GM21423 (cell line): ENCODE results near the gene ESYT2.
"Not testable (repeated sequence)": the region's sequence is repeated elsewhere in the genome, so short reads cannot be mapped to it uniquely, and the experiment has no call there.

Experiments
- ATAC-seq: cut with Tn5 transposase; IDR thresholded peaks from one replicate; pipeline ENCODE4 v1.9.1; 2021; ENCODE audit warnings: mild to moderate bottlenecking, moderate library complexity; ENCODE audit not compliant: unreplicated experiment

The ESYT2 gene, protein sequence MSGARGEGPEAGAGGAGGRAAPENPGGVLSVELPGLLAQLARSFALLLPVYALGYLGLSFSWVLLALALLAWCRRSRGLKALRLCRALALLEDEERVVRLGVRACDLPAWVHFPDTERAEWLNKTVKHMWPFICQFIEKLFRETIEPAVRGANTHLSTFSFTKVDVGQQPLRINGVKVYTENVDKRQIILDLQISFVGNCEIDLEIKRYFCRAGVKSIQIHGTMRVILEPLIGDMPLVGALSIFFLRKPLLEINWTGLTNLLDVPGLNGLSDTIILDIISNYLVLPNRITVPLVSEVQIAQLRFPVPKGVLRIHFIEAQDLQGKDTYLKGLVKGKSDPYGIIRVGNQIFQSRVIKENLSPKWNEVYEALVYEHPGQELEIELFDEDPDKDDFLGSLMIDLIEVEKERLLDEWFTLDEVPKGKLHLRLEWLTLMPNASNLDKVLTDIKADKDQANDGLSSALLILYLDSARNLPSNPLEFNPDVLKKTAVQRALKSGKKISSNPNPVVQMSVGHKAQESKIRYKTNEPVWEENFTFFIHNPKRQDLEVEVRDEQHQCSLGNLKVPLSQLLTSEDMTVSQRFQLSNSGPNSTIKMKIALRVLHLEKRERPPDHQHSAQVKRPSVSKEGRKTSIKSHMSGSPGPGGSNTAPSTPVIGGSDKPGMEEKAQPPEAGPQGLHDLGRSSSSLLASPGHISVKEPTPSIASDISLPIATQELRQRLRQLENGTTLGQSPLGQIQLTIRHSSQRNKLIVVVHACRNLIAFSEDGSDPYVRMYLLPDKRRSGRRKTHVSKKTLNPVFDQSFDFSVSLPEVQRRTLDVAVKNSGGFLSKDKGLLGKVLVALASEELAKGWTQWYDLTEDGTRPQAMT

DNA sequence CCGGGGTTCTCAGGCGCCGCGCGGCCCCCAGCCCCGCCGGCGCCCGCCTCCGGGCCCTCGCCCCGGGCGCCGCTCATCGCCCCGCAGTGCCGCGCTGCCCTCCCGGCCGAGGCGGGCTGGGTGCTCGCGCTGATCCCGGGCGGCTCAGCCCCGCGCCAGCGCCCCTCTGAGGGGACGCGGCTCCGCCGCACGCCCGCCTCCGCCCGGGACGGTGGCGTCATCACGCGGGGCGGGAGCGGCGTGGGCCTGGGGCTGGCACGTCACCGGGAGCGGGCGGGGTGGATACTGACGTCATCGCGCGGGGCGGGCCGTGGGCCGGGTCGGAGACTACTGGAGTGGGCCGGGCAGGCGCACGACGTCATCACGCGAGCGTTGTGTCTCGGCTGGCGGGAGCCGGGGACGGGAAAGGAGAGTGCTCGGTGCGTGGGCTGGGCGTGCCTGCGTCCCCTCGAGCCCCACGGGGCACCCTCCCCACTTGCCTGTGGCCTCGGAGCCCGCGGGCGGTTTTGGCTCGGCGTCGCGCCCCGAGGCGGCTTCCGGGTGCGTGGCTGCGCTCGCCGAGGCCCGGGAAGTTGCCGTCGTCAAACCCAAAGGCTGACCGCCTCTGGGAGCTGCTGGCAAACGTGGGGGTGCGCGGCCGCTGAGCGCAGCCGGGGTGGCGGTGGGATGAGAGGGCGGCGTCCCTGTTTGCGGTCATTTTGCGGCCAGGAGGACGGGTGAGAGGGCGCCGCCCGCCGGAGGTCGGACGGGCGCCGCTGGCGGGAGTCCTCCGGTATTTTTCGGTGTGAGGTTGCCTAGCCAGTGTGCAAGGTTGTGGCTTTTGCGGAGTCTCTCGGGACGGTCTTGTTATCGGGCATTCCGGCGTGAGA, at the start of gene ESYT2:
Gene ESYT2, minus strand, starts transcription at position 168 of the 869 bp plus-strand sequence. Its CDS starts 91 bp downstream, at position 77.
- peak; percentile 86 for ATAC-seq

DNA sequence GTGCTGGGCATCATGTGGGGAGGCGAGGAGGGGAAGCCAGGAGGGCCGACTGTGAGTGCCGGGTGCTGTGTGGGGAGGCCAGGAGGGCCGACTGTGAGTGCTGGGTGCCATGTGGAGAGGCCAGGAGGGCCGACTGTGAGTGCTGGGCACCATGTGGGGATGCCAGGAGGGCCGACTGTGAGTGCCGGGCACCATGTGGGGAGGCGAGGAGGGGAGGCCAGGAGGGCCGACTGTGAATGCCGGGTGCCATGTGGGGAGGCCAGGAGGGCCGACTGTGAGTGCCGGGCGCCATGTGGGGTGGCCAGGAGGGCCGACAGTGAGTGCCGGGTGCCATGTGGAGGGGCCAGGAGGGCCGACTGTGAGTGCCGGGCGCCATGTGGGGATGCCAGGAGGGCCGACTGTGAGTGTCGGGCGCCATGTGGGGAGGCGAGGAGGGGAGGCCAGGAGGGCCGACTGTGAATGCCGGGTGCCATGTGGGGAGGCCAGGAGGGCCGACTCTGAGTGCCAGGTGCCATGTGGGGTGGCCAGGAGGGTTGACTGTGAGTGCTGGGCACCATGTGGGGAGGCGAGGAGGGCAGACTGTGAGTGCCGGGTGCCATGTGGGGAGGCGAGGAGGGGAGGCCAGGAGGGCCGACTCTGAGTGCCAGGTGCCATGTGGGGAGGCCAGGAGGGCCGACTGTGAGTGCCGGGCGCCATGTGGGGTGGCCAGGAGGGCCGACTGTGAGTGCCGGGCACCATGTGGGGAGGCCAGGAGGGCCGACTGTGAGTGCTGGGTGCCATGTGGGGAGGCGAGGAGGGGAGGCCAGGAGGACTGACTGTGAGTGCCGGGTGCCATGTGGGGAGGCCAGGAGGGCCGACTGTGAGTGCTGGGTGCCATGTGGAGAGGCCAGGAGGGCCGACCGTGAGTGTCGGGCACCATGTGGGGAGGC, 49.1 kb upstream of the ESYT2 start:
- ATAC-seq, result not testable (repeated sequence)

DNA sequence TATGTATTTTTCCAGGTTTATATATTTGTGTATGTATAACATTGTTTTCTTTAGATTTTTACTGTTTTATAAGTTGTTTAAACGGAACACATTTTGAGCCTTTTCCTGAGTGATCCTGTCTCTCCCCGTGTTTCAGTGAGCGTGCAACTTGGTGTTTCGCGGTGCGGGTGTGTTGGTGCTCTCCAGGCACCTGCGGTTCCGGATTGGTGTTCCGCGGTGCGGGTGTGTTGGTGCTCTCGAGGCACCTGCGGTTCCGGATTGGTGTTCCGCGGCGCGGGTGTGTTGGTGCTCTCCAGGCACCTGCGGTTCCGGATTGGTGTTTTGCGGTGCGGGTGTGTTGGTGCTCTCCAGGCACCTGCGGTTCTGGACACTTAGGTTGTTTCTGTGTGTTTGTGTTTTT, 47.7 kb upstream of the ESYT2 start:
- ATAC-seq, result no peak

DNA sequence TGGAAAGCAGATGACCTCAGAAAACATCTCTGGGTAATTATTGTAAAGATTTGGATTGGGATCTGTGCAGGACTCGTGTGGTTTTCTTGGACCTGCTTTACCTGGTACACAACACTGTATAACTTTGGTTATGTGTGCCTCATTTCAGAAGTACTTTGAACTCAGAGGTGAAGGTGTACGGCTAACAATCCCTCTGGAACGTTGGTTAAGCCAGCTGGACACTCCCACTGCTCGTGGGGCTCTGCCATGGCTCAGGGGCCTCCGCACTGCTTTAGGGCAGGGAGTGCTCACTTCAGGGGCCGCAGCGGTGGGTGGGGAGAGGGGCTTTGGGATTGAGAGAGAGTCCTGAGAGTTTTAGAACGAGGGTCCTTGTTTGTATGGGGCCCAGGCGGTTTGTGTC, 40.6 kb upstream of the ESYT2 start:
- ATAC-seq, result no peak

DNA sequence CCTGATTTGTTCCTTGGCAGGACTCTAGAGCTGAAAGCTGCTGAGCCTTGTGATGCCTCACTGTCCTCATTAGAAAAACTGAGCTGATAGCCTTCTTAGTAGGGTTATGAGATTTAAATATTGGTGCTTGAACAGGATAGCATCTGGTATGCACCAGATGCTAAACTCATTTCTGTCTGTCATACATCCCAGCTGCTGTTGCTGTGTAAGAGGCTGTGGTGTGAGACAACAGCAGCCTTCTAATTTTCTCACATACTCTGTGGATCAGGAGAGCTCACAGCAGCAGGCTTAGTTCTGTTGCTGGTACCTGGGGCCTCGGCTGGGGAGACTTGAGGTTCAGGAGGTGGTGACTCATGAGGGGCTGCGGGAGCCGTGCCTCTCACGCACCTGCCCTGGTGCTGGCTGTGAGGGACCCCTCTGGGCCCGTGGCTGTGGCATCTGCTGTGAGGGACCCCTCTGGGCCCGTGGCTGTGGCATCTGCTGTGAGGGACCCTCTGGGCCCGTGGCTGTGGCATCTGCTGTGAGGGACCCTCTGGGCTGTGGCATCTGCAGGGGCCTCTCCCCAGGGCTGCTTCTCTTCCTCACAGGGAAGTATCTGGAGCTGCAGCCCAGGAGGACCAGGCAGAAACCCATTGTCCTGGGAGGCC, 39.6 kb upstream of the ESYT2 start:
- no peak for ATAC-seq

DNA sequence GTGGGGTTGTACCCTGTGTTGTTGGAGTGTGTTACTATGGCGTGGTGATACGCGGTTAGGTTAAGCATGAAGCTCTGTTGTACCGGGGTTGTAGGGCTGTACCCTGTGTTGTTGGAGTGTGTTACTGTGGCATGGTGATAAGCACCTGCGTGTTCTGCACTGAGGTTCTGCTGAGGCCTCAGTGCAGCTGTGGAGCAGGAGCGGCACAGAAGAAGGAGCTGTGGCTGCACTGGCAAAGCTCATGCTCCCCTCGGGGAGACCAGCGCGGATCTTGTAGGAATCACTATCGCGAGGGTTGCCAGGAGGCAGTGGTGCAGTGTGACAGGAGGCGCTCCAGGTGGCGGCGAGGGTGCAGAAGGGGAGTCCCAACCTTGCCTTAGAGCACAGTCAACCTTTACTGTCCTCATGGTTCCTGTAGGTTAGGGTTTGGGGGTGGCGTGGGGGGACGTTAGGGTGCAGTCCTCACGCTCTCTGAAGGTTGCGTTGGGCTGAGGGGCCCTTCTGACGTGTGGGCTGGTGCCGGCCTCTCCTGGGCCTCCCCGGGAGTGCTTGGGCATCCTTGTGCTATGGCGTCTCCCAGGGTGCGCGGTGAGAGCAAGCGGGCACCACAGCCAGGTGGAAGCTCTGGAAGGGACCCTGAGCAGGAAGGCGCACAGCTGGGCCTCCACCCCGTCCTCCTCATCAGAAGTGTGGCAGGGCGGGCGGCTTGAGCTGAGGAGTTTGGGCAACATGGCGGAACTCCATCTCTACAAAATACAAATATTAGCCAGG, 38.1 kb upstream of the ESYT2 start:
- no peak for ATAC-seq

DNA sequence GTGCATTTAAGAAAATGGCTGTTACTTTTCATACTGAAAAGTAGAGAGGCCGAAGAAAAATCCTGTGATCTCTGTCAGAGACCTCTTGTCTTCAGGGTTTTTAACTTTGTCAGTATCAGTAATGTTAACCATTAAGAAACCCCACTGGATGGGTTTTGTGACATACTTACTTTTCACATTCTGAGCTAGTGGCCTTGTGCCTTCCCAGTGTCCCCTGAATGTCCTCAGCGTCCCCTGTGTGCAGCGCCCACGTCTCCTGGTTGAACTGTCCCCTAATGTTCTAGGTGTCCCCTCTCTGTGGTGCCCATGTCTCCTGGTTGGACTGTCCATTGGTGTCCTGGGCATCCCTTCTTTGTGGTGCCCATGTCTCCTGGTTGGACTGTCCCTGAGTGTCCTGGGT, 36.7 kb upstream of the ESYT2 start:
- no peak for ATAC-seq

DNA sequence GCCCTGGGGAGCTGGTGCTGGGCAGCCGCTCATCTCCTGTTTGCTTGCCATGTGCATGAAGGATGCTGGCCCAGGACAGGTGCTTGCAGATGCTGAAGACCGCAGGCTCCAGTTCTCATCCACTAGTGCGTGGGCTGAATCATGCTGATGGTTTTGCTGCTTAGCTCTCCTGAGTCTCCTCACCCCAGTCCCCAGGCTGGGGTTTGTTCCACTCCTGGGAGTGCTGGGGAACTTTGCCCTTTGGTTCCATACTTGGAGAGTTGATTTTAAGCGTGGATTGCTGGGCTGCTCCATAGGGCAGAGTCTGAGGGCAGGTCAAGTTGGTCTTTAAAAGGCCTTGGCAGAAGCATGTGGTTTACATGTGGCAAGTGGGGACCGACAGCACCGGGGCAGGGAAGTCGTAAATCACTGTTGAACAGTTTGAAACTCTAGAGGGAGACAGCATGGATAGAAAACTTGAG, 36.2 kb upstream of the ESYT2 start:
- ATAC-seq, result no peak

DNA sequence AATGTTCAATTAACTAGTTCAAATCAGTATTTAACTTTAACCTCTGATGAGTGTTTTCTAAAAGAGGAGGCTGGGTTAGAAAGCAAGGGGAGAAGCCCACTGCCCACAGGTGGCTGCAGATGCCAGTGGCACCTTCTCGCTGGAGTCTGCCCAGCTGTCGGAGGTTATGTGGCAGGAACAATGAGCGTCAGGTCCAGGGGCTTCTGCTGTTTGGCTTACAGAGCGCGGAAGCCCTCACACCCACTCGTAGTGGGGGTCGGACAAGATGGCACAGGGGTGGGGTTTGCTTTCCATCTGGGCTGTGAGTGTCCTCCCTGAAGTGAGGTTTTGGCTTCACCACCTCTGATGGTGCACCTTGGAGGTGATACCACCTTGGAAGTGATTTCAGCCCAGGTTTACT, 35.5 kb upstream of the ESYT2 start:
- ATAC-seq, result no peak

DNA sequence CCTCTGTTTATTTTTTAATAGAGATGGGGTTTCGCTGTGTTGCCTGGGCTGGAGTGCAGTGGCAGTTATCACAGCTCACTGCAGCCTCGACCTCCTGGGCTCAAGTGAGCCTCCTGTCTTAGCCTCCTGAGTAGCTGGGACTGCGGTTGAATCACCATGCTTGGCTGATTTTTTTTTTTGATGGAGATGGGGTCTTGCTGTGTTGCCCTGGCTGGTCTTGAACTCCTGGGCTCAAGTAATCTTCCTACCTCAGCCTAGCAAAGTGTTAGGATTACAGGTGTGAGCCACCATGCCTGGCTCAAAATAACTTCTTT, 35.2 kb upstream of the ESYT2 start:
- no peak for ATAC-seq

DNA sequence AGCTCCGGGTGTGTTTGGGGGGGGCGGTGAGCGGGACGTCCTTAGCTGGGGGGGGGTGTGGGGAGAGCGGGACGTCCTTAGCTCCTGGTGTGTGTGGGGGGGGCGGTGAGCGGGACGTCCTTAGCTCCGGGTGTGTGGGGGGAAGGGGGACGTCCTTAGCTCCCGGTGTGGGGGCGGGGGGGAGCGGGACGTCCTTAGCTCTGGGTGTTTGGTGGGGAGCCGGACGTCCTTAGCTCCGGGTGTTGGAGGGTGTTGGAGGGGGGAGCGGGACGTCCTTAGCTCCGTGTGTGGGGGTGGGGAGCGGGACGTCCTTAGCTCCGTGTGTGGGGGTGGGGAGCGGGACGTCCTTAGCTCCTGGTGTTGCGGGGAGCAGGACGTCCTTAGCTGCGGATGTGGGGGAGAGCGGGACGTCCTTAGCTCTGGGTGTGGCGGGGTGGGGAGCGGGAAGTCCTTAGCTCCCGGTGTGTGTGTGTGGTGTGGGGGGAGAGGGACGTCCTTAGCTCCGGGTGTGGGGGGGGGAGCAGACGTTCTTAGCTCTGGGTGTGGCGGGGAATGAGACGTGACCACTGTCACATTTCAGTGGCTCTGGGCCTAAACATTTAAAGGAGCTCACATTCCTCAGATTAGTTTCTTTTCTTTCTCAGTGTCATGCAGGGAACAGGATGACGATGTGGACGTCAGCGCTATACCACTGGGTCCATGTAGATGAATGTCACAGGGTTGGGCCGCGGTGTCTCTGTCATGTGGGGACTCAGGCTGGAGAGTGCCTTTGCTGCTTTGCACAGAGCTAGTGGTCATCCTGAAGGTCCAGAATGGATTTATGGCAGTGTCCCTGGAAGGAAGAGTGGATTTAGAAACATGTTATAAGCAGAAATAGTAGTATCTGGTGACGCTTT, 34.5 kb upstream of the ESYT2 start:
- ATAC-seq, result peak; percentile 39

DNA sequence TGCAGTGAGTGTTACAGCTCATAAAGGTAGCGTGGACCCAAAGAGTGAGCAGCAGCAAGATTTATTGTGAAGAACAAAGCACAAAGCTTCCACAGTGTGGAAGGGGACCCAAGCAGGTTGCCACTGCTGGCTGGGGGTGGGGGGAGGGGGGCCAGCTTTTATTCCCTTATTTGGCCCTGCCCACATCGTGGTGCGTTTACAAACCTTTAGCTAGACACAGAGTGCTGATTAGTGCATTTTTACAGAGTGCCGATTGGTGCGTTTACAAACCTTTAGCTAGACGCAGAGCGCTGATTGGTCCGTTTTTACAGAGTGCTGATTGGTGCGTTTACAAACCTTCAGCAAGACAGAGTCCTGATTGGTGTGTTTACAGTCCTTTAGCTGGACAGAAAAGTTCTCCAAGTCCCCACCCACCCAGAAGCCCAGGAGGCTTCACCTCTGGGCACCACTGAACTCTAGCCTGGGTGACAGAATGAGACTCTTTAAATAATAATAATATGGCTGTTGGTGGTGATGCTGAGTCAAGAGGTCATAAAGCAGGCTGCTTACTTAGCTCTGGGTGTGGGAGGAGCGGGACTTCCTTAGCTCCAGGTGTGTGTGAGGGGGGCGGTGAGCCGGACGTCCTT, 33.8 kb upstream of the ESYT2 start:
- ATAC-seq, result peak; percentile 56

DNA sequence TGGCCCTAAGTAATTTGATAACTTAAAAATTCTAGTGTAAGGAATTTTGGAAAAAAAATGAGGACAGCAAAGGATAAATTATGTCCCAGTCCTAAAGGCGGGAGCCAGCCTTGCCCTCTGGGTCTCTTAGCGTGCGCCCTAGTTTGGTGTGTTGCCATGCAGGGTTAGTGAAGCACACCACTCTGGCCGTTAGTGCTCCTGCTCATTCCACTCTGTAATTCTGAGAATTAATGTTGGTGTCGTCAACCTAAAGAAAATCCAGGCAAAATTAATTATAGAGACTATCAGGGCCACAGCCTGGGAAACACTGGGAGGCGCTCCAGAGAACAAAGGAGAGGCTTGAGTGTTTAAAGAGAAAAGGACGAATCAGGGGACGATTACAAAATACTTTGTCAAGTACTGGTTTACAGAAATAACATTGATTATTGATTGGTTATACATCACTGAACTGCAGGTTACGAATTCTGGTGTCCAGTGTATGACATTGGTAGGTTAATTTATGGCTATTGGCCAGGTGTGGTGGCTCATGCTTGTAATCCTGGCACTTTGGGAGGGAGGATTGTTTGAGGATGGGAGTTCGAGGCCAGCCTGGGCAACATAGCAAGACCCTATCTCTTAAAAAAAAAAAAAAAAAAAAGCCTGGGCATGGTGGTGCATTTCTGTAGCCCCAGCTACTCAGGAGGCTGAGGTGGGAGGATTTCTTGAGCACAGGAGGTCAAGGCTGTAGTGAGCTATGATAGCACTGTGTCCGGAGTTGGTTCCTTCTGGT, 32.8 kb upstream of the ESYT2 start:
- no peak for ATAC-seq

DNA sequence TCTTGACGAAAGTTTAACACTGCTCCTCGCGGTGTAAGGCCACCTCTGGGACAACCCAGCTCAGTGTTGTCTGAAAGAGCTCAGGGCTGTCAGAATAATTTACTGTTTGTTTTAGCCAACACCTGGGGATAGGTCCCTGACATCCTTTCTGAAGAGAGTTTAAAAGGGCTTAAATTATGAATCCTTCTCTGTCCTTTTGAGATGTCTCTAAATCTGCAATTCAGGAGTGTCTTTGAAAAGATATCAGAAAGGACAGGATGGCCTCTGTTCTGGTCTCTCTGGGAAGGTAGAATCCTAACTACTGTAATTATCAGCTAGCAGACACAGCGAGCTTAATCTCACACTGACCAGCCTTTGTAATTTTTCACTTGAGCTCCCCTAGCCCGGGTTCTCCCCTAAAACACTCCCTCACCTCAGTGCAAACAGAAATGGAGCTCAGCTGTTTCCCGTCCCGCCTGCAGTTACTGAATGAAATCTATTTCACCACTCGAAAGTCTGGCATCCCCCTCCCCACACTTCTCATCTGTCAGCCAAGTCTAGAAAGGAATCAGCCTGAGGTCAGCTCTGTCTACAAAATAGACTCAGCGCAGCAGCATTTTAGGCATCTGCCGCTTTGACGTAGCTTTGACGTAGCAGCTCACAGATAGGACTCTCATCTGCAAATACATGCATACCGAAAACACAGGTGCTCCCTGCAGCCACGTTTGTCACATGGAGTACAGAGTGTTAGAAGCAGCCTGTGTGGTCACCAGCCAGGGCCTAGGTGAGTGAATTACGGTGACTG, 31.9 kb upstream of the ESYT2 start:
- no peak for ATAC-seq

DNA sequence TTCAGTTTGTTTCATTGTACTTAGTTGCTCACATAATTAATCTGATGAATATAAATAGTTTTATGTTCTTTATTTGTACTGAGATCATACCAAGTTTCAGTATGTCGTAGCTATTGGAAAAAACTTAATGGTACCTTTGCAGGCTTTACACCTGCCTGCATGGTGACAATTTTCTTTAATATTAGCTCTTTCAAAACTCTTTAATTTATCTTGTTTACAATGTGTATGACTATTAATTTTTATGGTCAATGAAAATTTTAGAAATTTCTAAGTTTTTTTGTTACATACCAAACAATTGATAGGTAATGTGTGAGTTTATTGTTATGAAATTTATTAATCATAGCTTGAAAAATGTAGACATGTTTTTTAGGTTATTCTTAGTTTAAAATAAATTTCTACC, 31.1 kb upstream of the ESYT2 start:
- ATAC-seq, result no peak
